Activated naive CD4-positive, alpha-beta T cell treated with anti-CD3 and anti-CD28 coated beads, Interleukin-2, amount 10 ng/mL, durations not matched to agents 7 days and 5 days (primary cell): ENCODE measurements around the gene KLF13.

Experiments
- CTCF ChIA-PET: fragments of 350-600 bp; sonication (Branson Sonifier 250); formaldehyde crosslinking; loops from one replicate; lab custom pipeline; 2021; ENCODE audit warnings: antibody characterized with exemption; lab: Charles Lee
- DNase-seq: peaks from one replicate; pipeline ENCODE4 v3.0.0-alpha.2; 2020
- H3K27ac Mint-ChIP-seq: one replicate; pipeline ENCODE4 v1.8.0; 2021; ENCODE audit warnings: mild to moderate bottlenecking, moderate library complexity, mixed read lengths
- H3K27me3 Mint-ChIP-seq: one replicate; pipeline ENCODE4 v1.8.0; 2021; ENCODE audit warnings: mild to moderate bottlenecking, mixed read lengths
- H3K36me3 Mint-ChIP-seq: one replicate; pipeline ENCODE4 v1.8.0; 2021; ENCODE audit warnings: mixed read lengths
- H3K4me1 Mint-ChIP-seq: one replicate; pipeline ENCODE4 v1.8.0; 2021; ENCODE audit warnings: mixed read lengths
- H3K4me3 Mint-ChIP-seq: one replicate; pipeline ENCODE4 v1.8.0; 2021; ENCODE audit warnings: mild to moderate bottlenecking, moderate library complexity, mixed read lengths
- H3K9me3 Mint-ChIP-seq: one replicate; pipeline ENCODE4 v1.8.0; 2021; ENCODE audit warnings: mixed read lengths

The KLF13 gene

DNA sequence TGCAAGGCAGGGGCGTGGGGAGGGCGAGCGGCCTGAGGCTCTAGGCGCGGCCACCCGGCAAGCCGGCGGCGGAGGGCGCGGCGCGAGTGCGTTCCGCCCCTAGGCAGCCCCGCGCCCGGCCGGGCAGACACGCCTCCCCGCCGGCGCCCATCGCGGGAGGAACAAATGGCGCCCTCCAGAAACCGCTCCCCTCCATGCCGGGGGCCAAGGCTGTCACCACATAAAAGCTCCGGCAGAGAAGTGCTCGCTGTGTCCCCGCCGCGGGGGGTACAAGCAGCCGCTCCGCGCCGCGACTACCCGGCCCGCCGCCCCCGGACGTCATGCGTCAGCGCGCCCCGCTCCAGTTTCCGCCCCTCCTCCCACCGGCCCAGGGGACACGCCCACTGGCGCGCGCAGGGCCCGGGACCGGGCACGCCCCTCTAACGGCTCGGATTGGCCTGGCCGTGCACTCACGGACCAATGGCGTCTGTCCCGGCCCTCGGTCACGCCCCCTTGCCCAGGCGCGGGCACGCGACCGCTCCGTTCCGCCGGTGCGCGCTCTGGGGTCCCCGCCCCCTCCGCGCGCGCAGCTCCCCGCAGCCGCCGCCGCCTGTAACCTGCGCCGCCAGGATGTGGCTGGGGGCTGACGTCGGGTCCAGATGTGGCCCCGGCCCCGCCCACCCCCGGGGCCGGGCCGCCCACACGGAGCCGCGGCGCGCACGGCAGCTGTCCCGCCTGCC lies at the start of gene KLF13:
TSS of gene KLF13 (plus strand) at position 680 of the 719 bp plus-strand sequence. CDS start 378 bp downstream, outside the sequence.
- Mint-ChIP-seq H3K27ac (peak within 1 kb of the TSS; percentile 99), H3K4me1 (peaks cover 63% of the 10 kb centered on the region), H3K36me3 (peaks cover 46% of the 10 kb centered on the region), H3K27me3 (no peaks in the 10 kb centered on the region), H3K4me3 (peak within 1 kb of the TSS; percentile 94), H3K9me3 (peaks cover 5% of the 10 kb centered on the region)
- DNase-seq, result peak; percentile 99
- CTCF ChIA-PET, result interaction anchor here (0.9 to 4.1 kb wide), 4 partner anchors 23 to 123 kb away, joined by 3 to 20 read pairs (median 6); no protein-coding TSS in a partner anchor

DNA sequence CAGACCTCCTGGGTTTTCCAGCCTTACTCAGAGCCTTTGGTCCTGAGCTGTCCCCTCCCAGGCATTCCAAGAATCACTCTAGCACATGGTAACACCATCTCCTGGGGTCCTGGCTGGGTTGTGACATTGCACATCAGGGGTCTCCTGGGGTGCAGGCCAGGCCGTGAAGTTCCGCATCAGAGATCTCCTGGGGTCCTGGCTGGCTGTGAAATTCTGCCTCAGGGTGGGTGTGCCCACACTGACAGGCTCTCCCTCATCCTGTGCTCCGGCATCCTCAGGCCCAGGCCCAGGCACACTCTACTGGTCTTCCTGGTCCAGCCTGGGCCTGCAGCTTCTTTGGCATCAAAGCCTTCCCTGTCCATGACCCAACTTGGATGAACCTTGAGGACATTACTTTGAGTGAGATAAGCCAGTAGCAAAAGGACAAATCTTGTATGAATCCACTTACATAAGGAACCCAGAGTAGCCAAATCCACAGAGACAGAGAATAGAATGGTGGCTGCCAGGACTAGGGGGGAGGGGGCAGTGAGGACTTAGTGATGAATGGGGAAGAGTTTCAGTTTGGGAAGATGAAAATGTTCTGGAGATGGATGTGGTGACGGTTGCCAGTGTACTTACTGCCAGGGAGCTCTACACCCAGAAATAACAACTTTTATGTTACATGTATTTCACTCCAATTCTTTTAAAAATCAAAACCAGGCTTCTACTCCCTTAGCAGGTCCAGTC lies 49.1 kb upstream of the KLF13 start:
- DNase-seq, result no peak
- H3K9me3 Mint-ChIP-seq, result no peaks in the 10 kb centered on the region
- H3K4me3 Mint-ChIP-seq, result no peak overlapping the region
- no peak overlapping the region for H3K27ac Mint-ChIP-seq
- CTCF ChIA-PET, result interaction anchor here (1.3 kb wide), 1 partner anchor 39 kb away, joined by 3 read pairs; no protein-coding TSS in a partner anchor
- peaks cover 29% of the 10 kb centered on the region for H3K4me1 Mint-ChIP-seq
- no peaks in the 10 kb centered on the region for H3K36me3 Mint-ChIP-seq
- H3K27me3 Mint-ChIP-seq, result peaks cover 35% of the 10 kb centered on the region

DNA sequence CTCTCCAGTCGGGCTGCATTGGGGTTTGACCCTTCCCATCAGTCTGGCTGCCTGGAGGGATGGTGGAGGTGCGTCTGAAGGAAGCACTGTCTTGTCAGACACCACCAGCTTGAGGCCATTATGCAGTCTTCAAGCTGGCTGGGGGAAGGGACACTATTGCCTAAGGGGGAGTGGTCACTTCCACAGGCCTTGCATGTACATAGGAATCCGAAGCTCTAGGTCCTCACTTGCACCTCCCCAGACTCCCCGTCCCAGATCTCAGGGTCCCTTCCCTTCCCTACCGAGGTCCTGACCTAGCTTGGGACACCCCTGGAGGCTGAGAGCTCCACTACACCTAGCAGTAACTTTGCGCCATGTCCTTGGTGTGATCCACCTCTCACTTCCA lies 48.6 kb upstream of the KLF13 start:
- Mint-ChIP-seq H3K36me3 (no peaks in the 10 kb centered on the region), H3K27me3 (peaks cover 35% of the 10 kb centered on the region), H3K4me3 (no peak overlapping the region), H3K27ac (no peak overlapping the region), H3K9me3 (no peaks in the 10 kb centered on the region), H3K4me1 (peaks cover 27% of the 10 kb centered on the region)
- CTCF ChIA-PET, result interaction anchor here (1.3 kb wide), 1 partner anchor 39 kb away, joined by 3 read pairs; no protein-coding TSS in a partner anchor
- no peak for DNase-seq

DNA sequence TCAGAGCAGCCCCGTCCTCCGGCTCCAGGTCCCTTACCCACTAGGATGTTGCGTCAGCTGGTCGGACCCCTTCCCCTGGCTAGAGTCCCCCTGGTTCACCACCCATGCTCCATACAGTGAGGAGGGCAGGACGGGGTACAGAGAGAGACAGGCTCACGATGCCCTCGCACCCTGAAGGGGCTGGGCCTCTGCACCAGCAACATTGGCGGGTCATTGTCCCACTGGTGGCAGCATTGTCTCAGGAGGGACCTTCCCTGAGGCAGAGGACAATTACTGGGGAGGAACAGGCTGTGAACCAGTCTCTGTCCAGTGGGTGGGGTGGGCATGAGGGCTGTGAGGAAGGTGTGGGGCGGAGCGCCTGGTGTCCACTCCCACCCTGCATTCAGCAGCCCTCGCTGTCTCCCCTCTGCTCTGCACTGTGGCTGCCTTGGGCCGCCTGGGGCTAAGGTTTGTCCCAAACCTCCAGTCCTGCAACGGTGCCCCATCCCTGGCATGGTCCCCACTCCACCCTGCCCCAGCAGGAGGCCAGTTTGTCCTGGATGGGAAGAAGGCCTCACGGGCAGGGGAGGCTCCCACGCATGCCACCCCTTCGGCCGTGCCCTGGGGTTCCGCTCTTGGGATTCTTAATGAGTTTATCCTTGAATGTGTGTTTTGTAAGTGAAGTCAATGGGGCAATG lies 48.0 kb upstream of the KLF13 start:
- Mint-ChIP-seq H3K4me1 (peaks cover 20% of the 10 kb centered on the region), H3K4me3 (no peak overlapping the region), H3K27ac (no peak overlapping the region), H3K36me3 (no peaks in the 10 kb centered on the region), H3K27me3 (peaks cover 35% of the 10 kb centered on the region), H3K9me3 (no peaks in the 10 kb centered on the region)
- CTCF ChIA-PET, result interaction anchor here (1.3 kb wide), 1 partner anchor 38 kb away, joined by 3 read pairs; no protein-coding TSS in a partner anchor
- no peak for DNase-seq

- Mint-ChIP-seq H3K27ac (no peak overlapping the region), H3K27me3 (peaks cover 35% of the 10 kb centered on the region), H3K4me3 (no peak overlapping the region), H3K36me3 (peaks cover 2% of the 10 kb centered on the region), H3K4me1 (peaks cover 15% of the 10 kb centered on the region), H3K9me3 (peaks cover 2% of the 10 kb centered on the region)
- CTCF ChIA-PET, result no interaction called here
- DNase-seq, result no peak
Measured at GRCh38 chr15:31279221-31280045, 47.2 kb upstream of the KLF13 start.

DNA sequence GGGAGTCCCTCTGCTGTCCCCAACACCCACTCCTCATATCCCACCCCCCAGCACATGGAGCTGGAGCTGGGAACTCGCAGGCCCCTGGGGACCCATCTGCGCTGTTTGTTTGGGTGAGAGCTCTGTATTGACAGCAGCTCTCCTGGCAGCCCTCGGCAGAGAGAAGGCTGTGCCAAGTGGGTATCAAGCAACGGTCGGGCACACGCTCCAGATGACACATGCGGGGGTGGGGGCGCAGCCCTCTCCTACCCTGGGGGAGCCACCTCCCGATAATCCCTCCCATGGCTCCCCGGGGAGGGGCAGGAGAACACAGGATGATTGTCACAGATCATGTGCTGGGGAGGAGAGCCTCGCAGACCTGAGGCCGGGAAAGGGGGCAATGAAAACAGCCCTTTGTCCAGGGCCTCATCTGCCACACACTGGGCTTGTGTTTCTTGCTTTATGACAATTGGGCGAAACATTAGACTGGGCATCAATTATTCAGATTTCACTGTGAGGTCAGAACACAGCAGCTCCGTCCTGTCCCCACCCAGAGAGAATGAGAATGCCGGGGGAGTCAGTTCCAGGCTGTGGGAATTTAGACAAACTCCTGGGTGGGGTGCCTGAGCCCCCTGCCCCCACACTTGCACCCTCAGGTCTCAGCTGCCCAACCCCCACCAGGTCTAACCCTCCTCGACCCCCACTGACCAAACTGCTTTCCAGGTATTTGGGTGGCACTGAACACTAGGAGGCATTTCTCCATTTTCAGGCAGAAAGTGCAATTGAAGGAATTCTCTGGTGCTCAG lies 46.4 kb upstream of the KLF13 start:
- Mint-ChIP-seq H3K4me1 (peaks cover 7% of the 10 kb centered on the region), H3K36me3 (peaks cover 2% of the 10 kb centered on the region), H3K9me3 (peaks cover 2% of the 10 kb centered on the region), H3K27me3 (peaks cover 35% of the 10 kb centered on the region), H3K4me3 (no peak overlapping the region), H3K27ac (no peak overlapping the region)
- peak; percentile 18 for DNase-seq
- CTCF ChIA-PET, result no interaction called here

DNA sequence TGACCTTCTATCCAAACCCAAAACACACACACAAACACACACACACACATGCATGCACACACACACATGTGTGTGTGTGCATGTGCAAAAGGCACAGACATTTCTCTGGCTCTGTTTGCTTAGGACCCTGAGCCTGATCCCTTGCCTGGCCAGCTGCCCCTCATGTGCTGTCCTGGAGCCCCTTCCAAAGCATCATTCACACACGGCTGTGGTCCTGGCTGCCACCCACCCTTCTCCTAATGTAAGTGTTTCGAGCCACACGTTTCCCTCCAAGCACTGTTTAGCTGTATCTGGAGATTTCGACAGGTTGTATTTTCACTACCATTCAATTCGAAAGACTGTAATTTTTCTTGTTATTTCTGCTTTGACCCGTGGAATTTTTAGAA lies 45.8 kb upstream of the KLF13 start:
- peaks cover 2% of the 10 kb centered on the region for H3K9me3 Mint-ChIP-seq
- H3K4me1 Mint-ChIP-seq, result peaks cover 7% of the 10 kb centered on the region
- no peak overlapping the region for H3K4me3 Mint-ChIP-seq
- CTCF ChIA-PET, result no interaction called here
- H3K27ac Mint-ChIP-seq, result no peak overlapping the region
- H3K36me3 Mint-ChIP-seq, result peaks cover 2% of the 10 kb centered on the region
- H3K27me3 Mint-ChIP-seq, result peaks cover 35% of the 10 kb centered on the region
- DNase-seq, result no peak

DNA sequence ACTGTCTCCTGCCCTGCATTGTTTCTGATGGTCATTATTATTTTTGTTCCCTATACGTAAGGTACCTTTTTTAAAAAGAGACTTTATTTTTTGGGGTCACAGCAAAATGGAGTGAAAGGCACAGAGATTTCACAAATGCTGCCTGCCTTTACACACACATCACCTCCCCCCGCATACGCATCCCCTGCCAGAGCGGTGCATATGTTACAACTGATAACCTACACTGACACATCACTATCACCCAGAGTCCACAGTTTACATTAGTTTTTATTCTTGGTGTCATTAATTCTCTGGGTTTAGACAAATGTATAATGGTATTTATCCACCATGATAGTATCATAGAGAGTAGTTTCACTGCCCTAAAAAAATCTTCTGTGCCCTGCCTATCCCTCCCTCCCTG lies 43.6 kb upstream of the KLF13 start:
- DNase-seq, result no peak
- H3K36me3 Mint-ChIP-seq, result peaks cover 2% of the 10 kb centered on the region
- peaks cover 20% of the 10 kb centered on the region for H3K27me3 Mint-ChIP-seq
- H3K9me3 Mint-ChIP-seq, result peaks cover 6% of the 10 kb centered on the region
- CTCF ChIA-PET, result no interaction called here
- no peak overlapping the region for H3K27ac Mint-ChIP-seq
- H3K4me1 Mint-ChIP-seq, result peaks cover 7% of the 10 kb centered on the region
- H3K4me3 Mint-ChIP-seq, result no peak overlapping the region

DNA sequence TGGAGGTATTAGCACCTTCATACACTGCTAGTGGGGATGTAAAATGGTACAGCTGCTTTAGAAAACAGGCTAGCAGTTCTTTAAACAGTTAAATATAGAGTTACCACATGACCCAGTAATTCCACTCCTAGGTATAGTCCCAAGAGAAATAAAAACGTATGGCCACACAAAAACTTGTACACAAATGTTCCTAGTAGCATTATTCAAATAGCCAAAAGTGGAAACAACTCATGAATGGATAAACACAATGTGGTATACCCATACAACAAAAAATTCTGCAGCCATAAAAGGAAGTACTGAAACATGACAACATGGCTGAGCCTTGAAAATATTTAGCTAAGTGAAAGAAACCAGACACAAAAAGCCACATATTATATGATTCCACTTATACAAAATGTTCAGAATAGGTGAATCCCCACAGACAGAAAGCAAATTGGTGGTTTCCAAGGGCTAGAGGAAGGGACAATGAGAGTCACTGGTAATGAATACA lies 40.8 kb upstream of the KLF13 start:
- Mint-ChIP-seq H3K36me3 (peaks cover 2% of the 10 kb centered on the region), H3K4me3 (no peak overlapping the region), H3K27me3 (peaks cover 20% of the 10 kb centered on the region), H3K27ac (no peak overlapping the region), H3K4me1 (no peaks in the 10 kb centered on the region), H3K9me3 (peaks cover 11% of the 10 kb centered on the region)
- CTCF ChIA-PET, result no interaction called here
- no peak for DNase-seq

- Mint-ChIP-seq H3K36me3 (peaks cover 3% of the 10 kb centered on the region), H3K9me3 (peaks cover 9% of the 10 kb centered on the region), H3K4me3 (no peak overlapping the region), H3K27ac (no peak overlapping the region), H3K4me1 (peaks cover 2% of the 10 kb centered on the region), H3K27me3 (peaks cover 60% of the 10 kb centered on the region)
- CTCF ChIA-PET, result interaction anchor here (0.8 to 1.1 kb wide), 2 partner anchors 12 to 25 kb away, joined by 3 read pairs; no protein-coding TSS in a partner anchor
- no peak for DNase-seq
Measured at GRCh38 chr15:31291048-31291578, 35.5 kb upstream of the KLF13 start.

DNA sequence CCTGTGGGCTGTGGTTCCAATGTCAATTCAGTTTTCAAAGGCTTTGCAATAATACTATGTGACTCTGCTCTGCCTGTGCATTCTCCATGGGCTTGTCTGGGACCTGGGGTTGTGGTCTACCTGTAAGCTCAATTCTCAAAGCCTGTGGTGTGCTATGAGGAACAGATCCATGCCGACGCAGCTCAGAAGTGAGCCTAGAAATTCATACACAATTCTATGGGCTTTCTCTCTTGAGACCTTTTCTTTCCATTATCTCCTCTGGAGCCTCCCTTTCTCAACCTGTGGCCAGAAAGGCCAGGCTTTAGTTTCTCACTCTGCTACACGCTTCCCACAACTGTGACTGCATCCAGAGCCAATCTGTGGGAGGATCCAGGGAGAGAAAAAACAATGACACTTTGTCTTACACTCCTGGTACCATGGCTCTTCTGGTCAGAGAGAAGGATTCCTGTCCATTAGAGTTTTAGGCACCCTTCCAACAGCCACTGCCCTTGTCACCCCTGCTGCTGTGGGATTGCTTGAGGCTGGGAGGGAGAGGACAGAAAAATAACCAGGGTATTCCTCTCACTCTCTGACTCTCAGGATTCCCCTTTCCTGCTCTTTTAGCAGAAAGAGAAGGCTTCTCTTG lies 34.1 kb upstream of the KLF13 start:
- H3K4me1 Mint-ChIP-seq, result peaks cover 5% of the 10 kb centered on the region
- DNase-seq, result no peak
- peaks cover 72% of the 10 kb centered on the region for H3K27me3 Mint-ChIP-seq
- no peak overlapping the region for H3K4me3 Mint-ChIP-seq
- peaks cover 3% of the 10 kb centered on the region for H3K36me3 Mint-ChIP-seq
- H3K27ac Mint-ChIP-seq, result no peak overlapping the region
- CTCF ChIA-PET, result no interaction called here
- H3K9me3 Mint-ChIP-seq, result peaks cover 7% of the 10 kb centered on the region

GRCh38 chr15:31293655-31294054 lies 33.0 kb upstream of the KLF13 start:
- H3K27ac Mint-ChIP-seq, result no peak overlapping the region
- H3K4me3 Mint-ChIP-seq, result no peak overlapping the region
- DNase-seq, result no peak
- peaks cover 74% of the 10 kb centered on the region for H3K27me3 Mint-ChIP-seq
- CTCF ChIA-PET, result no interaction called here
- peaks cover 3% of the 10 kb centered on the region for H3K36me3 Mint-ChIP-seq
- H3K9me3 Mint-ChIP-seq, result peaks cover 1% of the 10 kb centered on the region
- H3K4me1 Mint-ChIP-seq, result peaks cover 5% of the 10 kb centered on the region
